ENCODE results near the gene HOXB5. TPM values are rescaled to one million over a fixed set of nuclear protein-coding genes. Genes with fewer than 3 reads are reported as not detected.

Gene HOXB5
- total RNA-seq, 1 donor from 2014 or later = not detected

GRCh38 chr17:48625495-48626244, 32.1 kb upstream of the HOXB5 start:
- H3K4me1 Mint-ChIP-seq (ENCODE audit: low read depth) = peaks cover 11% of the 10 kb centered on the region
- H3K27me3 Mint-ChIP-seq (ENCODE audit: insufficient read depth) = peaks cover 87% of the 10 kb centered on the region
- intact Hi-C loops (cut with micrococcal nuclease) = no loop called here
- DNase-seq (ENCODE audit: low spot score) = no peak
- H3K36me3 Mint-ChIP-seq (ENCODE audit: low read depth) = peaks cover 1% of the 10 kb centered on the region
- H3K27ac Mint-ChIP-seq = peak overlapping the region; percentile 66
- no peaks in the 10 kb centered on the region for H3K9me3 Mint-ChIP-seq
- peak overlapping the region; percentile 85 for H3K4me3 Mint-ChIP-seq

- Mint-ChIP-seq H3K4me1 (ENCODE audit: low read depth) (peaks cover 11% of the 10 kb centered on the region), H3K27ac (no peak overlapping the region), H3K36me3 (ENCODE audit: low read depth) (peaks cover 1% of the 10 kb centered on the region), H3K4me3 (peak overlapping the region; percentile 37), H3K27me3 (ENCODE audit: insufficient read depth) (peaks cover 85% of the 10 kb centered on the region), H3K9me3 (no peaks in the 10 kb centered on the region)
- intact Hi-C loops (cut with micrococcal nuclease) = loop anchor here (1.0 kb wide), 1 partner anchor 12 kb away; no protein-coding TSS in a partner anchor
- no peak for DNase-seq (ENCODE audit: low spot score)
Observed at GRCh38 chr17:48624544-48625494, 31.2 kb upstream of the HOXB5 start.

GRCh38 chr17:48624118-48624517, 30.5 kb upstream of the HOXB5 start:
- peaks cover 84% of the 10 kb centered on the region for H3K27me3 Mint-ChIP-seq (ENCODE audit: insufficient read depth)
- no peak for DNase-seq (ENCODE audit: low spot score)
- H3K27ac Mint-ChIP-seq = no peak overlapping the region
- peaks cover 1% of the 10 kb centered on the region for H3K36me3 Mint-ChIP-seq (ENCODE audit: low read depth)
- no peaks in the 10 kb centered on the region for H3K9me3 Mint-ChIP-seq
- H3K4me1 Mint-ChIP-seq (ENCODE audit: low read depth) = peaks cover 15% of the 10 kb centered on the region
- intact Hi-C loops (cut with micrococcal nuclease) = loop anchor here (1.0 kb wide), 1 partner anchor 11 kb away; no protein-coding TSS in a partner anchor
- no peak overlapping the region for H3K4me3 Mint-ChIP-seq

- Mint-ChIP-seq H3K36me3 (ENCODE audit: low read depth) (peaks cover 1% of the 10 kb centered on the region), H3K9me3 (no peaks in the 10 kb centered on the region), H3K27me3 (ENCODE audit: insufficient read depth) (peaks cover 84% of the 10 kb centered on the region), H3K4me1 (ENCODE audit: low read depth) (peaks cover 19% of the 10 kb centered on the region), H3K27ac (no peak overlapping the region), H3K4me3 (no peak overlapping the region)
- no peak for DNase-seq (ENCODE audit: low spot score)
- intact Hi-C loops (cut with micrococcal nuclease) = no loop called here
Observed at GRCh38 chr17:48623583-48623982, 30.0 kb upstream of the HOXB5 start.

- peaks cover 1% of the 10 kb centered on the region for H3K36me3 Mint-ChIP-seq (ENCODE audit: low read depth)
- no peaks in the 10 kb centered on the region for H3K9me3 Mint-ChIP-seq
- no peak overlapping the region for H3K4me3 Mint-ChIP-seq
- H3K4me1 Mint-ChIP-seq (ENCODE audit: low read depth) = peaks cover 25% of the 10 kb centered on the region
- H3K27me3 Mint-ChIP-seq (ENCODE audit: insufficient read depth) = peaks cover 84% of the 10 kb centered on the region
- DNase-seq (ENCODE audit: low spot score) = no peak
- no peak overlapping the region for H3K27ac Mint-ChIP-seq
- intact Hi-C loops (cut with micrococcal nuclease) = no loop called here
Observed at GRCh38 chr17:48622857-48623256, 29.3 kb upstream of the HOXB5 start.

- Mint-ChIP-seq H3K36me3 (ENCODE audit: low read depth) (peaks cover under 1% of the 10 kb centered on the region), H3K4me1 (ENCODE audit: low read depth) (peaks cover 21% of the 10 kb centered on the region), H3K4me3 (no peak overlapping the region), H3K27me3 (ENCODE audit: insufficient read depth) (peaks cover 84% of the 10 kb centered on the region), H3K9me3 (no peaks in the 10 kb centered on the region), H3K27ac (no peak overlapping the region)
- DNase-seq (ENCODE audit: low spot score) = no peak
- intact Hi-C loops (cut with micrococcal nuclease) = no loop called here
Observed at GRCh38 chr17:48621410-48622392, 28.1 kb upstream of the HOXB5 start.

- peaks cover 89% of the 10 kb centered on the region for H3K27me3 Mint-ChIP-seq (ENCODE audit: insufficient read depth)
- intact Hi-C loops (cut with micrococcal nuclease) = no loop called here
- H3K9me3 Mint-ChIP-seq = no peaks in the 10 kb centered on the region
- no peak overlapping the region for H3K27ac Mint-ChIP-seq
- no peaks in the 10 kb centered on the region for H3K36me3 Mint-ChIP-seq (ENCODE audit: low read depth)
- no peak for DNase-seq (ENCODE audit: low spot score)
- no peak overlapping the region for H3K4me3 Mint-ChIP-seq
- peaks cover 18% of the 10 kb centered on the region for H3K4me1 Mint-ChIP-seq (ENCODE audit: low read depth)
Observed at GRCh38 chr17:48620461-48621139, 27.0 kb upstream of the HOXB5 start.

- Mint-ChIP-seq H3K9me3 (no peaks in the 10 kb centered on the region), H3K4me3 (no peak overlapping the region), H3K4me1 (ENCODE audit: low read depth) (peaks cover 25% of the 10 kb centered on the region), H3K36me3 (ENCODE audit: low read depth) (no peaks in the 10 kb centered on the region), H3K27ac (no peak overlapping the region), H3K27me3 (ENCODE audit: insufficient read depth) (peaks cover 93% of the 10 kb centered on the region)
- intact Hi-C loops (cut with micrococcal nuclease) = loop anchor here (2.0 to 10.0 kb wide), 3 partner anchors 358 to 775 kb away; partner anchors contain the start of gene SCRN2
- no peak for DNase-seq (ENCODE audit: low spot score)
Observed at GRCh38 chr17:48619826-48620449, 26.4 kb upstream of the HOXB5 start.

- intact Hi-C loops (cut with micrococcal nuclease) = loop anchor here (1.0 to 10.0 kb wide), 5 partner anchors 356 to 774 kb away; partner anchors contain the start of gene SCRN2
- DNase-seq (ENCODE audit: low spot score) = peak; percentile 75
- Mint-ChIP-seq H3K9me3 (no peaks in the 10 kb centered on the region), H3K36me3 (ENCODE audit: low read depth) (no peaks in the 10 kb centered on the region), H3K27ac (peak overlapping the region; percentile 62), H3K27me3 (ENCODE audit: insufficient read depth) (peaks cover 93% of the 10 kb centered on the region), H3K4me1 (ENCODE audit: low read depth) (peaks cover 28% of the 10 kb centered on the region), H3K4me3 (no peak overlapping the region)
Observed at GRCh38 chr17:48618256-48618896, 24.8 kb upstream of the HOXB5 start.

GRCh38 chr17:48617471-48618255, 24.1 kb upstream of the HOXB5 start:
- Mint-ChIP-seq H3K4me1 (ENCODE audit: low read depth) (peaks cover 35% of the 10 kb centered on the region), H3K27ac (peak overlapping the region; percentile 41), H3K4me3 (no peak overlapping the region), H3K36me3 (ENCODE audit: low read depth) (no peaks in the 10 kb centered on the region), H3K9me3 (no peaks in the 10 kb centered on the region), H3K27me3 (ENCODE audit: insufficient read depth) (peaks cover 91% of the 10 kb centered on the region)
- intact Hi-C loops (cut with micrococcal nuclease) = loop anchor here (1.0 to 10.0 kb wide), 5 partner anchors 355 to 773 kb away; partner anchors contain the start of gene SCRN2
- no peak for DNase-seq (ENCODE audit: low spot score)
